ENCODE results near the gene DDIT4L. TPM values are rescaled to one million over a fixed set of nuclear protein-coding genes. Genes with fewer than 3 reads are reported as not detected.

DDIT4L gene
- polyA plus RNA-seq, 1 of the 3 experiments (the other 2 are of a cell fraction), result 2.1 TPM

DNA sequence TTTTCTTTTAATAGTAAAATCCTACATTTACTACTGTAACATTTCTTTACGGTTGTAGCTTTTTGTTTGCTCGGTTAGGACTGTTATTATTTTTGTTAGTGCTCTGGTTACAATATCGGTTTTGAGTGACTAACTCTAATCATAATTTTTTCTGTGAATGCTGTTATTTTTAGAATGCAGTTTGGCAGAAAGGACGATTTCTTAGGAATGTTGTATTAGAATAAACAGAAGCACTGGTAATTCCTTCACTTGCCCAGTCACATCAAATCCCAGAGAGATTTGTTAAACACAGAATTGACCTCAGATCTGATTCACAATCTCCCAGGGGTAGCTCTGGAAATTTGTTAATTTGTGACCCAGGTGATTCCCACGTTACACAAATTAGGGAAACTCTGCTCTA, 21.7 kb downstream of the DDIT4L start (continued):
- no peak for TF ChIP-seq EZH2phosphoT487 (IDR thresholded peaks at IDR 0.05; ENCODE audit: borderline replicate concordance, low read depth)
- TF ChIP-seq GABPA (IDR thresholded peaks at IDR 0.05; ENCODE audit: low read depth), result no peak
- TF ChIP-seq, protein P1, sequence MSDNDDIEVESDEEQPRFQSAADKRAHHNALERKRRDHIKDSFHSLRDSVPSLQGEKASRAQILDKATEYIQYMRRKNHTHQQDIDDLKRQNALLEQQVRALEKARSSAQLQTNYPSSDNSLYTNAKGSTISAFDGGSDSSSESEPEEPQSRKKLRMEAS (IDR thresholded peaks at IDR 0.05; ENCODE audit: low read depth), result no peak
- TF ChIP-seq TEAD4 (IDR thresholded peaks at IDR 0.05; ENCODE audit: borderline replicate concordance, insufficient read depth), result no peak
- TF ChIP-seq NFIC (IDR thresholded peaks at IDR 0.05; ENCODE audit: borderline replicate concordance), result no peak
- no peak for TF ChIP-seq TCF12 (IDR thresholded peaks at IDR 0.05)
- no peak for TF ChIP-seq ELF1 (IDR thresholded peaks at IDR 0.05)

DNA sequence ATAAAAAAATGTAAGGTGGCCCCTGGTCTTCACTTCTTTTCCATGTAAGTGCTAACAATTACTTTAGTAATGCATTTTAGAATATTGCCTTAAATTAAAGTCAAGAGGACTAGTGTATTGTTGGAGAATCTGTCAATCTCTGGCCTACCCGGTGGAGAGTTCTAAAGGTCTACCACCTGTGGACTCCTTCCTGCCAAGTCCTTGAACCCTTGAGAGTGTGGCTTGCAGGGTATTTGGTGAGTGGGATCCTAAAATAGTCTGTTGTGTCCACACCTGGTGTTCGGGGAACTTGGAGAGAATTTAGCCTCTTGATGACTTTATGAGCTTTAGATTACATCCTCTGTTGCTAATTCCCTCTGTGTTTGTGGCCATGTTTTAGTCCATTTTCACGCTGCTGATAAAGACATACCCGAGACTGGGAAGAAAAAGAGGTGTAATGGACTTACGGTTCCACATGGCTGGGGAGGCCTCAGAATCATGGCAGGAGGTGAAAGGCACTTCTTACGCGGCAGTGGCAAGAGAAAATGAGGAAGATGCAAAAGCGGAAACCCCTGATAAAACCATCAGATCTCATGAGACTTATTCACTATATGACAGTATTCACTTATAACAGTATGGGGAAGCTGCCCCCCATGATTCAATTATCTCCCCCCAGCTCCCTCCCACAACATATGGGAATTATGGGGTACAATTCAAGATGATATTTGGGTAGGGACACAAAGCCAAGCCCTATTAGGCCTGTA, 23.8 kb downstream of the DDIT4L start:
- ChIA-PET POLR2A (no interaction called here), CTCF (no interaction called here)
- Histone ChIP-seq H3F3A (replicated peaks; ENCODE audit: insufficient read depth) (no peaks in the 10 kb centered on the region), H3K36me3 (replicated peaks in 1 of 2; ENCODE audit: control insufficient read depth in 1 of 2, insufficient read depth in 2 of 2, low read length in 1 of 2) (no peaks in the 10 kb centered on the region), H3K9ac (no peak overlapping the region), H3K9me2 (no peaks in the 10 kb centered on the region), H3K27ac (ENCODE audit: low read depth in 2 of 2, low read length in 1 of 2) (no peak overlapping the region), H3K4me2 (no peak overlapping the region), H2AFZ (ENCODE audit: low read depth) (no peak overlapping the region), H3K79me2 (ENCODE audit: insufficient read depth) (no peaks in the 10 kb centered on the region), H4K20me1 (ENCODE audit: insufficient read depth) (no peaks in the 10 kb centered on the region), H3K4me1 (ENCODE audit: control insufficient read depth in 1 of 2, insufficient read depth in 2 of 2, low read depth in 1 of 2, low read length in 1 of 2) (peaks cover 0 to 11% of the 10 kb centered on the region in 2 experiments; a peak in 2 of 4 replicates), H3K4me3 (ENCODE audit: low read depth in 2 of 2, low read length in 1 of 2) (no peak overlapping the region), H3K9me3 (no peaks in the 10 kb centered on the region), H3K27me3 (ENCODE audit: insufficient read depth) (no peaks in the 10 kb centered on the region)
- WGBS (ENCODE audit: low lambda C conversion rate), result 84% methylated on average over 8 of the region's 8 CpGs
- TF ChIP-seq ELF1 (IDR thresholded peaks at IDR 0.05), result no peak
- TF ChIP-seq POLR2AphosphoS5 (IDR thresholded peaks at IDR 0.05; ENCODE audit: low read depth, low read length), result no peak
- no peak for TF ChIP-seq EZH2phosphoT487 (IDR thresholded peaks at IDR 0.05; ENCODE audit: borderline replicate concordance, low read depth)
- no peak for TF ChIP-seq MEF2A (IDR thresholded peaks at IDR 0.05; ENCODE audit: borderline replicate concordance, low read depth)
- no peak for TF ChIP-seq CHD2 (IDR thresholded peaks at IDR 0.05; ENCODE audit: low read length, partially characterized antibody)
- TF ChIP-seq, protein P2, sequence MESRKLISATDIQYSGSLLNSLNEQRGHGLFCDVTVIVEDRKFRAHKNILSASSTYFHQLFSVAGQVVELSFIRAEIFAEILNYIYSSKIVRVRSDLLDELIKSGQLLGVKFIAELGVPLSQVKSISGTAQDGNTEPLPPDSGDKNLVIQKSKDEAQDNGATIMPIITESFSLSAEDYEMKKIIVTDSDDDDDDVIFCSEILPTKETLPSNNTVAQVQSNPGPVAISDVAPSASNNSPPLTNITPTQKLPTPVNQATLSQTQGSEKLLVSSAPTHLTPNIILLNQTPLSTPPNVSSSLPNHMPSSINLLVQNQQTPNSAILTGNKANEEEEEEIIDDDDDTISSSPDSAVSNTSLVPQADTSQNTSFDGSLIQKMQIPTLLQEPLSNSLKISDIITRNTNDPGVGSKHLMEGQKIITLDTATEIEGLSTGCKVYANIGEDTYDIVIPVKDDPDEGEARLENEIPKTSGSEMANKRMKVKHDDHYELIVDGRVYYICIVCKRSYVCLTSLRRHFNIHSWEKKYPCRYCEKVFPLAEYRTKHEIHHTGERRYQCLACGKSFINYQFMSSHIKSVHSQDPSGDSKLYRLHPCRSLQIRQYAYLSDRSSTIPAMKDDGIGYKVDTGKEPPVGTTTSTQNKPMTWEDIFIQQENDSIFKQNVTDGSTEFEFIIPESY (IDR thresholded peaks at IDR 0.05; ENCODE audit: borderline replicate concordance, low read depth), result no peak
- TF ChIP-seq, protein P3, sequence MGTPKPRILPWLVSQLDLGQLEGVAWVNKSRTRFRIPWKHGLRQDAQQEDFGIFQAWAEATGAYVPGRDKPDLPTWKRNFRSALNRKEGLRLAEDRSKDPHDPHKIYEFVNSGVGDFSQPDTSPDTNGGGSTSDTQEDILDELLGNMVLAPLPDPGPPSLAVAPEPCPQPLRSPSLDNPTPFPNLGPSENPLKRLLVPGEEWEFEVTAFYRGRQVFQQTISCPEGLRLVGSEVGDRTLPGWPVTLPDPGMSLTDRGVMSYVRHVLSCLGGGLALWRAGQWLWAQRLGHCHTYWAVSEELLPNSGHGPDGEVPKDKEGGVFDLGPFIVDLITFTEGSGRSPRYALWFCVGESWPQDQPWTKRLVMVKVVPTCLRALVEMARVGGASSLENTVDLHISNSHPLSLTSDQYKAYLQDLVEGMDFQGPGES (IDR thresholded peaks at IDR 0.05; ENCODE audit: low read depth, low read length), result no peak
- TF ChIP-seq, protein P4, sequence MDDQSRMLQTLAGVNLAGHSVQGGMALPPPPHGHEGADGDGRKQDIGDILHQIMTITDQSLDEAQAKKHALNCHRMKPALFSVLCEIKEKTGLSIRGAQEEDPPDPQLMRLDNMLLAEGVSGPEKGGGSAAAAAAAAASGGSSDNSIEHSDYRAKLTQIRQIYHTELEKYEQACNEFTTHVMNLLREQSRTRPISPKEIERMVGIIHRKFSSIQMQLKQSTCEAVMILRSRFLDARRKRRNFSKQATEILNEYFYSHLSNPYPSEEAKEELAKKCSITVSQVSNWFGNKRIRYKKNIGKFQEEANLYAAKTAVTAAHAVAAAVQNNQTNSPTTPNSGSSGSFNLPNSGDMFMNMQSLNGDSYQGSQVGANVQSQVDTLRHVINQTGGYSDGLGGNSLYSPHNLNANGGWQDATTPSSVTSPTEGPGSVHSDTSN (IDR thresholded peaks at IDR 0.05), result no peak
- TF ChIP-seq RCOR1 (IDR thresholded peaks at IDR 0.05; ENCODE audit: low read length), result no peak
- DNase-seq, result no peak
